ENCODE measurements around the gene MKRN2. TPM values are rescaled to one million over a fixed set of nuclear protein-coding genes. Genes with fewer than 3 reads are reported as not detected.

Gene MKRN2
- total and polyA plus RNA-seq, 2 of the 4 experiments (the other 2 are of a cell fraction): 44.4 to 65.6 TPM

DNA sequence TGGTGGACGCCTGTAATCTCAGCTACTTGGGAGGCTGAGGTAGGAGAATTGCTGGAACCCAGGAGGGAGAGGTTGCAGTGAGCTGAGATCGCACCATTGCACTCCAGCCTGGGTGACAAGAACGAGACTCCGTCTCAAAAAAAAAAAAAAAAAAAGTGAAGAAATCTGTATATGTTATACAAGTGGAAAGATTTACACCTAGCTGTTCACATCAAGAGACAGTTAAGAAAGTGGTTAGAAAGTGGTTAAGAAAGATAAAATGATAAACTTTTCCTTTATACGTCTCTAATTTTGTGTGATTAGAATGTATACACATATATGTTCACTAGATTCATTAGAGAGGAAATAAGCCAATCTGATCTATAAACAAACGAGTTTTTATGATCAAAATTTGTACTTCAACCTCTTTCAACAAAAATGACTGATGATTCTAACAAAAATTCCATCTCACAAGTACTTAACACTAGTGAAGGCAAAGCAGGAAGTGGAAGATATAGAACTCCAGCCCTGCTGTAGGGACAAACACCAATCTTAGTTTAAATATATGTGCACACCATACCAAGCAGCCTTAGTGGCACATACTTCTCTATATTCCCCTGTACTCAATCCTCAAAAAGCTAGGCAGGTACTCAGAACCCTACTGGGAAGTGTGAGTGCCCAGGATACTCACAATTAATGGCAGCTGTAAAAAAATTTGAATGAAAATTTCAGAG lies 55.8 kb downstream of the MKRN2 start:
- Histone ChIP-seq H3K4me2 (ENCODE audit: low read depth, low read length) (no peak overlapping the region), H2BK15ac (ENCODE audit: low read depth, low read length) (no peak overlapping the region), H3K27me3 (ENCODE audit: control insufficient read depth, insufficient read depth, low read length) (no peaks in the 10 kb centered on the region), H3K18ac (ENCODE audit: low read depth, low read length) (no peak overlapping the region), H3K4me3 (ENCODE audit: insufficient read depth, low read depth, low read length) (no peak overlapping the region), H3K9me1 (ENCODE audit: insufficient read depth, low read length) (peaks cover 10% of the 10 kb centered on the region), H3K27ac (ENCODE audit: insufficient read depth, low read length) (no peak overlapping the region), H3K36me3 (ENCODE audit: control insufficient read depth, insufficient read depth, low read length) (peaks cover 30% of the 10 kb centered on the region), H3K9me3 (ENCODE audit: control insufficient read depth, insufficient read depth, low read length) (no peaks in the 10 kb centered on the region), H3K56ac (ENCODE audit: extremely low read depth, insufficient read depth, low read length) (no peak overlapping the region), H3K4ac (ENCODE audit: low read depth, low read length) (no peak overlapping the region), H3K14ac (replicated peaks; ENCODE audit: low read depth, low read length) (no peak overlapping the region), H3K23ac (ENCODE audit: low read depth, low read length) (no peak overlapping the region), H3K4me1 (ENCODE audit: control insufficient read depth, insufficient read depth, low read length) (peaks cover 10% of the 10 kb centered on the region), H4K20me1 (ENCODE audit: insufficient read depth, low read length) (peaks cover 21% of the 10 kb centered on the region; the same call in 1 of the 2 replicates), H2BK5ac (ENCODE audit: low read depth, low read length, poor library complexity, severe bottlenecking) (no peak overlapping the region), H2BK20ac (ENCODE audit: low read depth, low read length) (no peak overlapping the region), H3K9ac (ENCODE audit: low read depth, low read length) (no peak overlapping the region), H2AK9ac (replicated peaks; ENCODE audit: low read depth, low read length, poor library complexity) (no peak overlapping the region), H2AFZ (replicated peaks; ENCODE audit: low read length, poor library complexity) (no peak overlapping the region), H4K5ac (ENCODE audit: low read depth, low read length) (no peak overlapping the region), H4K91ac (ENCODE audit: insufficient read depth, low read depth, low read length) (no peak overlapping the region), H2BK120ac (ENCODE audit: low read depth, low read length) (no peak overlapping the region), H2AK5ac (ENCODE audit: low read depth, low read length) (no peak overlapping the region), H3K79me1 (ENCODE audit: low read depth in 1 of 2, low read length in 2 of 2) (peaks cover 40 to 67% of the 10 kb centered on the region in 2 experiments), H4K8ac (ENCODE audit: low read depth in 2 of 2, low read length in 2 of 2) (no peak overlapping the region)
- dilution Hi-C loops (cut with HindIII; ENCODE audit: low sequenced_read_pairs, unreplicated experiment): no loop called here
- WGBS, 2 experiments (ENCODE audit: extremely low coverage in 2 of 2, insufficient read length in 1 of 2): 100% methylated on average over 1 of the region's 6 CpGs; no CpG with 5 or more reads in 1 of the 2 experiments
- ChIA-PET CTCF (no interaction called here), POLR2A (ENCODE audit: unreplicated experiment) (no interaction called here)
- TF ChIP-seq, protein P1, sequence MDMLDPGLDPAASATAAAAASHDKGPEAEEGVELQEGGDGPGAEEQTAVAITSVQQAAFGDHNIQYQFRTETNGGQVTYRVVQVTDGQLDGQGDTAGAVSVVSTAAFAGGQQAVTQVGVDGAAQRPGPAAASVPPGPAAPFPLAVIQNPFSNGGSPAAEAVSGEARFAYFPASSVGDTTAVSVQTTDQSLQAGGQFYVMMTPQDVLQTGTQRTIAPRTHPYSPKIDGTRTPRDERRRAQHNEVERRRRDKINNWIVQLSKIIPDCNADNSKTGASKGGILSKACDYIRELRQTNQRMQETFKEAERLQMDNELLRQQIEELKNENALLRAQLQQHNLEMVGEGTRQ (IDR thresholded peaks at IDR 0.05; ENCODE audit: low read depth, low read length): no peak
- TF ChIP-seq FOS (IDR thresholded peaks at IDR 0.05; ENCODE audit: low read depth, low read length) (no peak), RAD21 (IDR thresholded peaks at IDR 0.05; ENCODE audit: low read length) (no peak), CHD1 (IDR thresholded peaks at IDR 0.05; ENCODE audit: low read depth, low read length) (no peak)
- intact Hi-C loops (cut with micrococcal nuclease): no loop called here
- in situ Hi-C loops (cut with MboI; ENCODE audit: low sequenced_read_pairs): no loop called here
- BruUV-seq (replicated peaks): no TSS peak
- ATAC-seq (ENCODE audit: low read depth): no peak
- no peak for DNase-seq

Data from IMR-90 (cell line).